Mesenchymal stem cell (in vitro differentiated cells and primary cell): Measurements from ENCODE around the gene DNAJB7.
A peak's percentile ranks its signal among the peaks of the same experiment; 100 is the strongest.
"Not testable (repeated sequence)": the region's sequence is repeated elsewhere in the genome, so short reads cannot be mapped to it uniquely, and the experiment has no call there.

Experiments used
- DNase-seq: peaks from one replicate; pipeline ENCODE4 v3.0.0-alpha.2; 2013
- H2AFZ ChIP-seq: one replicate; pipeline ENCODE4 v1.6.1; 2013; ENCODE audit warnings: low read depth, mild to moderate bottlenecking, control low read depth, inconsistent platforms, low read length, moderate library complexity
- H2AK5ac ChIP-seq: 2 replicates; pipeline ENCODE4 v1.6.1; 2013; ENCODE audit warnings: low read length, moderate library complexity, mild to moderate bottlenecking, inconsistent platforms; ENCODE audit not compliant: severe bottlenecking
- H2BK120ac ChIP-seq: one replicate; pipeline ENCODE4 v1.6.1; 2013; ENCODE audit warnings: low read depth, mild to moderate bottlenecking, inconsistent platforms, low read length, moderate library complexity
- H2BK12ac ChIP-seq, 2 experiments: one replicate each; pipeline ENCODE4 v1.6.1; 2013; ENCODE audit warnings: inconsistent platforms in 2 of 2, low read length in 2 of 2, mild to moderate bottlenecking in 2 of 2, moderate library complexity in 2 of 2, control low read depth in 1 of 2
- H2BK15ac ChIP-seq: one replicate; pipeline ENCODE4 v1.6.1; 2013; ENCODE audit warnings: mild to moderate bottlenecking, low read depth, inconsistent platforms; ENCODE audit not compliant: poor library complexity, severe bottlenecking
- H2BK5ac ChIP-seq: 2 replicates; pipeline ENCODE4 v1.6.1; 2013; ENCODE audit warnings: low read depth, mild to moderate bottlenecking, low read length, control low read depth, inconsistent platforms; ENCODE audit not compliant: poor library complexity, severe bottlenecking
- H3K14ac ChIP-seq, 2 experiments: one replicate each; pipeline ENCODE4 v1.6.1; 2013; ENCODE audit warnings: inconsistent platforms in 2 of 2, low read length in 2 of 2, control low read depth in 1 of 2, mild to moderate bottlenecking in 1 of 2, moderate library complexity in 1 of 2
- H3K18ac ChIP-seq, 2 experiments: one replicate each; pipeline ENCODE4 v1.6.1; 2013; ENCODE audit warnings: inconsistent platforms in 2 of 2, low read length in 2 of 2, control low read depth in 1 of 2, low read depth in 1 of 2, mild to moderate bottlenecking in 1 of 2
- H3K23ac ChIP-seq, 2 experiments: one replicate each; pipeline ENCODE4 v1.6.1; 2013; ENCODE audit warnings: inconsistent platforms in 2 of 2, low read length in 2 of 2, mild to moderate bottlenecking in 2 of 2, moderate library complexity in 2 of 2, control low read depth in 1 of 2
- H3K27ac ChIP-seq: 2 replicates; pipeline ENCODE4 v1.5.1; 2013; ENCODE audit warnings: mild to moderate bottlenecking, moderate library complexity, low read length, control low read depth, inconsistent platforms; ENCODE audit not compliant: poor library complexity, severe bottlenecking
- H3K27me3 ChIP-seq, 2 experiments: 2 replicates each; pipeline versions ENCODE4 v1.6.1 to v1.7.0; 2013; ENCODE audit warnings: low read length in 2 of 2, mild to moderate bottlenecking in 2 of 2, moderate library complexity in 2 of 2, control low read depth in 1 of 2, inconsistent platforms in 1 of 2; ENCODE audit not compliant: control insufficient read depth in 1 of 2, insufficient read depth in 1 of 2
- H3K36me3 ChIP-seq, 2 experiments: 2 replicates each; pipeline versions ENCODE4 v1.6.1 to v1.7.0; 2013; ENCODE audit warnings: low read length in 2 of 2, control low read depth in 1 of 2, inconsistent platforms in 1 of 2, low read depth in 1 of 2, mild to moderate bottlenecking in 1 of 2; ENCODE audit not compliant: insufficient read depth in 2 of 2, control insufficient read depth in 1 of 2
- H3K4ac ChIP-seq, 2 experiments: one replicate each; pipeline ENCODE4 v1.6.1; 2013; ENCODE audit warnings: inconsistent platforms in 2 of 2, low read length in 2 of 2, mild to moderate bottlenecking in 2 of 2, moderate library complexity in 2 of 2, control low read depth in 1 of 2, low read depth in 1 of 2
- H3K4me1 ChIP-seq: 2 replicates; pipeline ENCODE4 v1.6.1; 2013; ENCODE audit warnings: low read depth, low read length, control low read depth; ENCODE audit not compliant: control insufficient read depth, insufficient read depth
- H3K4me2 ChIP-seq: 2 replicates; pipeline ENCODE4 v1.6.1; 2013; ENCODE audit warnings: low read length, mild to moderate bottlenecking, inconsistent platforms; ENCODE audit not compliant: poor library complexity, severe bottlenecking
- H3K4me3 ChIP-seq, 2 experiments: 2 replicates each; pipeline versions ENCODE4 v1.5.1 to v1.7.0; 2013; ENCODE audit warnings: low read length in 2 of 2, mild to moderate bottlenecking in 2 of 2, control low read depth in 1 of 2, low read depth in 1 of 2; ENCODE audit not compliant: insufficient read depth in 1 of 2
- H3K79me1 ChIP-seq: replicated peaks from 2 replicates; pipeline ENCODE4 v1.6.1; 2013; ENCODE audit warnings: mild to moderate bottlenecking, control low read depth, low read length, inconsistent platforms; ENCODE audit not compliant: poor library complexity, severe bottlenecking
- H3K9ac ChIP-seq: 2 replicates; pipeline ENCODE4 v1.7.0; 2013; ENCODE audit warnings: mild to moderate bottlenecking, low read length, moderate library complexity
- H3K9me3 ChIP-seq: 2 replicates; pipeline ENCODE4 v1.7.0; 2013; ENCODE audit warnings: mild to moderate bottlenecking, low read length; ENCODE audit not compliant: control insufficient read depth
- H4K8ac ChIP-seq: one replicate; pipeline ENCODE4 v1.6.1; 2013; ENCODE audit warnings: inconsistent platforms, mild to moderate bottlenecking, low read length, moderate library complexity
- H4K91ac ChIP-seq: one replicate; pipeline ENCODE4 v1.6.1; 2013; ENCODE audit warnings: mild to moderate bottlenecking, low read length, inconsistent platforms
- WGBS: methylation state at CpG from one replicate; pipeline ENCODE4 v1.1.7; 2013; ENCODE audit warnings: mixed read lengths; 5-methylcytosine and 5-hydroxymethylcytosine counted together

The DNAJB7 gene

GRCh38 chr22:40826292-40826691, 35.6 kb downstream of the DNAJB7 start:
- not testable (repeated sequence) for H3K4me3 ChIP-seq, H3K4me1 ChIP-seq, H3K9ac ChIP-seq, H2BK5ac ChIP-seq, H3K9me3 ChIP-seq, H3K4ac ChIP-seq, H2BK120ac ChIP-seq, H3K4me2 ChIP-seq, H3K79me1 ChIP-seq, H3K23ac ChIP-seq, H4K8ac ChIP-seq, H4K91ac ChIP-seq, H2AK5ac ChIP-seq, H2BK12ac ChIP-seq, H3K18ac ChIP-seq, H2BK15ac ChIP-seq, H3K27me3 ChIP-seq, DNase-seq, H2AFZ ChIP-seq, H3K14ac ChIP-seq, H3K27ac ChIP-seq
- WGBS, result 100% methylated on average over 2 of the region's 2 CpGs
- peaks cover 9 to 86% of the 10 kb centered on the region in 2 experiments for H3K36me3 ChIP-seq

GRCh38 chr22:40823426-40823825, 38.5 kb downstream of the DNAJB7 start:
- WGBS, result 100% methylated on average over 1 of the region's 1 CpG
- H3K4me1 ChIP-seq, result peaks cover 5% of the 10 kb centered on the region

DNA sequence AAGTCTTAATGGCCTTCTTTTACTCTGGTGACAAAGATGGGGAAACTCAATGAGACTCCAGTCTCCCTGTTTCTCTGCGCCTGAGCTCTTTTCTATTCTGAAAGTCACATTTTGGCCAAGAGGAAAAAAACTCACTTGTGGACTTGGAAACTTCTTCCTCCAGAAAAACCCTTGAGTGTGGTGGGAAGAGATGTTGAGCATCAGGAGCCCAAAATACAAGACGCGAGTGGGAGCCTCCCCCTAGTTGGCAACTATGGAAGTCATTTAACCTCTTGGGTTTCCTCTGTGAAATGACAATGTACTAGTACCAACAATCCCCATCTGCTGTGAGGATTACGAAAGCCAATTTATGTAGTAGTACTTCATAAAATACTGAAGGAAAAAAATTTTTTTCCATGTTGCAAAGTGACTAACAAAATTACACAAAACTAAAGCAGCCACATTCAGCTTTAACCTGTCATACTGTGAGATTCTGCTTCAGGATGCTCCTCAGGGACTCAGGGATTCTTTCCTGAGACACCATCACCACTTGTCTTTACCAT, 42.2 kb downstream of the DNAJB7 start:
- Histone ChIP-seq H3K79me1 (peaks cover 13% of the 10 kb centered on the region), H2AK5ac (no peak overlapping the region), H4K8ac (no peak overlapping the region), H2AFZ (peak overlapping the region; percentile 53), H2BK120ac (no peak overlapping the region), H3K18ac (no peak overlapping the region), H4K91ac (no peak overlapping the region), H3K4me3 (peak overlapping the region; percentile 33 to 85), H2BK15ac (no peak overlapping the region), H3K23ac (no peak overlapping the region), H2BK12ac (no peak overlapping the region), H3K9ac (peak overlapping the region; percentile 89), H3K27ac (peak overlapping the region; percentile 64), H2BK5ac (no peak overlapping the region), H3K14ac (no peak overlapping the region), H3K36me3 (peaks cover 8 to 28% of the 10 kb centered on the region in 2 experiments), H3K9me3 (no peaks in the 10 kb centered on the region), H3K4ac (no peak overlapping the region), H3K27me3 (no peaks in the 10 kb centered on the region), H3K4me1 (peaks cover 8% of the 10 kb centered on the region), H3K4me2 (peak overlapping the region; percentile 85)
- WGBS, result 0% methylated on average over 3 of the region's 4 CpGs
- DNase-seq, result peak; percentile 64

More at GRCh38 chr22:40823426-40823825, 38.5 kb downstream of the DNAJB7 start:
- Histone ChIP-seq H2BK5ac (no peak overlapping the region), H2BK15ac (no peak overlapping the region), H4K91ac (no peak overlapping the region), H4K8ac (no peak overlapping the region), H3K9me3 (no peaks in the 10 kb centered on the region), H3K79me1 (peaks cover 5% of the 10 kb centered on the region), H3K4me3 (no peak overlapping the region), H2BK12ac (no peak overlapping the region), H3K9ac (no peak overlapping the region), H3K36me3 (peaks cover 9 to 57% of the 10 kb centered on the region in 2 experiments), H2AFZ (no peak overlapping the region), H2AK5ac (no peak overlapping the region), H3K27me3 (no peaks in the 10 kb centered on the region), H2BK120ac (no peak overlapping the region), H3K4ac (no peak overlapping the region), H3K23ac (no peak overlapping the region), H3K4me2 (no peak overlapping the region), H3K14ac (no peak overlapping the region), H3K27ac (no peak overlapping the region), H3K18ac (no peak overlapping the region)
- no peak for DNase-seq

GRCh38 chr22:40818747-40819598, 42.9 kb downstream of the DNAJB7 start, which contains the start of gene SLC25A17:
Gene SLC25A17, minus strand, starts transcription at chr22:40819346. Its CDS starts 98 bp downstream, at chr22:40819248.
- H3K4ac ChIP-seq, result peak within 1 kb of the TSS; percentile 80 to 86
- peak within 1 kb of the TSS; percentile 94 for H2BK15ac ChIP-seq
- no peaks in the 10 kb centered on the region for H3K27me3 ChIP-seq
- H3K4me1 ChIP-seq, result peaks cover 8% of the 10 kb centered on the region
- peak within 1 kb of the TSS; percentile 75 for H2BK120ac ChIP-seq
- H2AFZ ChIP-seq, result peak within 1 kb of the TSS; percentile 98
- H3K9me3 ChIP-seq, result no peaks in the 10 kb centered on the region
- peak within 1 kb of the TSS; percentile 3 to 92 for H3K18ac ChIP-seq
- peaks cover 5 to 25% of the 10 kb centered on the region in 2 experiments for H3K36me3 ChIP-seq
- H3K27ac ChIP-seq, result peak within 1 kb of the TSS; percentile 64
- under 1% methylated on average over 44 of the region's 61 CpGs for WGBS
- peak within 1 kb of the TSS; percentile 98 for H4K8ac ChIP-seq
- no peak within 1 kb of the TSS for H3K23ac ChIP-seq
- peak within 1 kb of the TSS; percentile 85 to 96 for H3K4me3 ChIP-seq
- peak within 1 kb of the TSS in 1 of 2 experiments; percentile 98 for H3K14ac ChIP-seq
- H3K79me1 ChIP-seq, result peaks cover 15% of the 10 kb centered on the region
- H2BK12ac ChIP-seq, result peak within 1 kb of the TSS in 1 of 2 experiments; percentile 64
- peak; percentile 86 for DNase-seq
- no peak within 1 kb of the TSS for H2AK5ac ChIP-seq
- H2BK5ac ChIP-seq, result no peak within 1 kb of the TSS
- H3K9ac ChIP-seq, result peak within 1 kb of the TSS; percentile 89
- peak within 1 kb of the TSS; percentile 90 for H4K91ac ChIP-seq
- peak within 1 kb of the TSS; percentile 86 for H3K4me2 ChIP-seq
